Measurements from ENCODE around the gene PATE3. TPM values are rescaled to one million over a fixed set of nuclear protein-coding genes. Genes with fewer than 3 reads are reported as not detected.

The PATE3 gene
- total RNA-seq, 4 donors from 2014 or later: not detected

DNA sequence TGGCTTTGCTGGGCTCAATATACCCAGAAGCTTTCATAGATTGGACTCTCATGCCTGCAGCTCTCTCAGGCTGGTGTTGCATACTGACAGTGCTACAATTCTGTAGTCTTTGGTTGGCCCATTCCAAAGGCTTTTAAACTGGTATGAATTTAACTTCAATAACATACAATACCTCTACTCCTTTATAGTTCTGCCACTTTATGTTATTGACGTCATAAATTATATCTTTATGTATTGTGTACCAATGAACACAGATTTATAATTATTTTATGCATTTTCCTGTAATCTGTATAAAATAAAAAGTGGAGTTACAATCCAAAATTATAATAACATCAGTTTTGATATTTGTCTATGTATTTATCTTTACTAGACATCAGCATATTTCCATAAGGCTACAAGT lies 25.5 kb upstream of the PATE3 start:
- no peaks in the 10 kb centered on the region for H3K27me3 ChIP-seq
- TF ChIP-seq CTCF (IDR thresholded peaks at IDR 0.05) (no peak), POLR2A (IDR thresholded peaks at IDR 0.05) (no peak)
- intact Hi-C loops (cut with DNase I; ENCODE audit: low total_unique reads): no loop called here

GRCh38 chr11:125763483-125763882 lies 24.4 kb upstream of the PATE3 start:
- DNase-seq: no peak
- no peaks in the 10 kb centered on the region for H3K27me3 ChIP-seq
- intact Hi-C loops (cut with DNase I; ENCODE audit: low total_unique reads): no loop called here
- no peak for TF ChIP-seq POLR2A (IDR thresholded peaks at IDR 0.05)
- no peak for TF ChIP-seq CTCF (IDR thresholded peaks at IDR 0.05)
- no peaks in the 10 kb centered on the region for H3K36me3 ChIP-seq
- no peak overlapping the region for H3K27ac ChIP-seq
- H3K4me3 ChIP-seq: no peak overlapping the region
- no peaks in the 10 kb centered on the region for H3K4me1 ChIP-seq
- peaks cover 0 to 4% of the 10 kb centered on the region in 2 donors for H3K9me3 ChIP-seq

More for the DNA sequence above, 25.5 kb upstream of the PATE3 start:
- Histone ChIP-seq H3K9me3 (peaks cover 0 to 4% of the 10 kb centered on the region in 2 donors), H3K27ac (no peak overlapping the region), H3K4me3 (no peak overlapping the region), H3K4me1 (no peaks in the 10 kb centered on the region), H3K36me3 (no peaks in the 10 kb centered on the region)
- no peak for DNase-seq

DNA sequence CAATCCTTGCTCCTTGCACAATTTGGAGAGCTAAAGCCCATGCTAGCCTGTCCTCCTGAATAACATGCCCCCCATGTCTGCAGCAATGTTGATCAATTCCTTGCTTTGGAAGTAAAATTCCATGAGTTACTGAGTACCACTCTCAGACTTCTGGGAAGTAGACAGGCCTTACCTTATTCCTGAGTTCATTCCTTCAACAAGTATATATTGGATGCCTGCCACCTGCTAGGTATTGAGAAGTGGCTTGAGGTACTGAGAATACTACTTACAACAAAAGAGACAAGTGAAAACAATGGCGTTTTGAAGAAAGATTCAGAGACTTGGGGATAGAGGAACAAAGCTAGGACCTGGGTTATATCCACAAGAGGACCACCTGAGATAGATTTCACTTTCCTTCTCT lies 21.7 kb upstream of the PATE3 start:
- DNase-seq: no peak
- no peaks in the 10 kb centered on the region for H3K36me3 ChIP-seq
- peaks cover 0 to 4% of the 10 kb centered on the region in 2 donors for H3K9me3 ChIP-seq
- no peaks in the 10 kb centered on the region for H3K4me1 ChIP-seq
- H3K27me3 ChIP-seq: no peaks in the 10 kb centered on the region
- no peak overlapping the region for H3K4me3 ChIP-seq
- TF ChIP-seq POLR2A (IDR thresholded peaks at IDR 0.05) (no peak), CTCF (IDR thresholded peaks at IDR 0.05) (no peak)
- intact Hi-C loops (cut with DNase I; ENCODE audit: low total_unique reads): no loop called here
- no peak overlapping the region for H3K27ac ChIP-seq

DNA sequence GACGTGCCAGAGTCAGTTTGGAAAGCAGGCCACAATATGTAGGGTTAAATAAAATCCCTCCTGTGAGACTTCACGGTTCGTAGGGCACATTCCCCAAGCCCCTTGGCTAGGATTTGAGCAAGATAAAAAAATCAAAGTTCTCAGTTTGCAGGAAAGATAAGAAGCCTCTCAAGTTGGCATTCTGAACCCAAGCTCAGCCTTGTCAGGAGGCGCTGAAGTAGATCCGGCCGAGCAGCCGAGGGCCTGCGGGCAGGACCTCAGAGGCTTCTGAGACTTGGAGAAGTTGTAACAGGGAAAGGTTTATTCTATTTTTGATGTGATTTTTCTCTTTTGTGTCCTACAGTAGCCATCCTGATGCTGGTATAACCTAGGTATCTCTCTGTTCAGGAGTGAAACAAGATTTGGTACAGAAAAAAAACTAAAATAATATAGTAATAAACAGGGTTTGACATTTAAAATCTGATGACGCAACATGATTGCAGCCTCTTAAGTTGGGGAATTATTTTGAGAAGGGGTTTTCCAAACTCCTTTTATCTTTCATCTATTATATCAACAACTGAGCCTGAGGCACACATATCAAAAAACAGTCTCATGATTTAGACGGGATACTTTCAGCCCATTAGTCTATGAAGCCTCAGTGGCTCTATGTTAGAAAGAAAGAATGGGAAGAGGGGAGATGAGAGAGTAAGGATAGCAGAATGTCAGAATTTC lies 19.4 kb upstream of the PATE3 start:
- no peaks in the 10 kb centered on the region for H3K36me3 ChIP-seq
- intact Hi-C loops (cut with DNase I; ENCODE audit: low total_unique reads): no loop called here

More for the DNA sequence above, 19.4 kb upstream of the PATE3 start:
- no peak for DNase-seq
- no peaks in the 10 kb centered on the region for H3K27me3 ChIP-seq
- no peaks in the 10 kb centered on the region for H3K4me1 ChIP-seq
- TF ChIP-seq CTCF (IDR thresholded peaks at IDR 0.05) (no peak), POLR2A (IDR thresholded peaks at IDR 0.05) (no peak)
- H3K27ac ChIP-seq: no peak overlapping the region
- H3K9me3 ChIP-seq: no peaks in the 10 kb centered on the region
- no peak overlapping the region for H3K4me3 ChIP-seq

Data from uterus (tissue), 4 donors.